IMR-90 (cell line): ENCODE data around the gene KRTAP6-2. TPM values are rescaled to one million over a fixed set of nuclear protein-coding genes. Genes with fewer than 3 reads are reported as not detected.

ENCODE experiments used
- ATAC-seq: fragments of 200-7000 bp; cut with Tn5 transposase; 2 replicates; pipeline ENCODE4 v1.9.1; 2020; ENCODE audit warnings: low read depth, mild to moderate bottlenecking, moderate library complexity
- BruUV-seq: library from RNA; stranded (reverse); fragments of 400-500 nt; replicated peaks from 2 replicates; lab custom pipeline; 2021; lab: Mats Ljungman, UMichigan
- CTCF ChIA-PET: fragments of 300-600 bp; formaldehyde crosslinking; extraction: SDS; loops from one replicate; lab custom pipeline; 2021; ENCODE audit warnings: antibody characterized with exemption; lab: Yijun Ruan, JAX
- POLR2A ChIA-PET: fragments of 300-600 bp; sonication (Branson Sonifier 250); formaldehyde crosslinking; loops from one replicate; lab custom pipeline; 2022; ENCODE audit warnings: antibody characterized with exemption; ENCODE audit not compliant: unreplicated experiment; lab: Charles Lee
- DNase-seq: peaks from one replicate; pipeline ENCODE4 v3.0.0; 2013
- H2AFZ ChIP-seq: replicated peaks from 2 replicates; pipeline ENCODE3; 2013; ENCODE audit warnings: low read length, mild to moderate bottlenecking; ENCODE audit not compliant: poor library complexity
- H2AK5ac ChIP-seq: 2 replicates; pipeline ENCODE4 v1.6.1; 2013; ENCODE audit warnings: low read depth, low read length, inconsistent platforms
- H2AK9ac ChIP-seq: replicated peaks from 2 replicates; pipeline ENCODE3; 2013; ENCODE audit warnings: mild to moderate bottlenecking, low read depth, low read length, moderate library complexity; ENCODE audit not compliant: poor library complexity
- H2BK120ac ChIP-seq: 2 replicates; pipeline ENCODE4 v1.6.1; 2013; ENCODE audit warnings: low read depth, low read length, inconsistent platforms
- H2BK15ac ChIP-seq: 3 replicates; pipeline ENCODE4 v1.6.1; 2013; ENCODE audit warnings: low read depth, low read length, inconsistent platforms
- H2BK20ac ChIP-seq: 2 replicates; pipeline ENCODE4 v1.6.1; 2013; ENCODE audit warnings: low read depth, mild to moderate bottlenecking, inconsistent platforms, low read length, moderate library complexity
- H2BK5ac ChIP-seq: 2 replicates; pipeline ENCODE4 v1.6.1; 2013; ENCODE audit warnings: mild to moderate bottlenecking, low read depth, low read length, inconsistent platforms; ENCODE audit not compliant: poor library complexity, severe bottlenecking
- H3K14ac ChIP-seq: replicated peaks from 2 replicates; pipeline ENCODE4 v1.6.1; 2013; ENCODE audit warnings: low read depth, low read length, inconsistent platforms
- H3K18ac ChIP-seq: 2 replicates; pipeline ENCODE4 v1.6.1; 2013; ENCODE audit warnings: low read depth, low read length, control low read depth
- H3K23ac ChIP-seq: 2 replicates; pipeline ENCODE4 v1.6.1; 2013; ENCODE audit warnings: low read depth, low read length, inconsistent platforms
- H3K27ac ChIP-seq: 2 replicates; pipeline ENCODE4 v1.5.1; 2013; ENCODE audit warnings: mild to moderate bottlenecking, control low read depth, low read length; ENCODE audit not compliant: insufficient read depth
- H3K27me3 ChIP-seq: 2 replicates; pipeline ENCODE4 v1.6.1; 2013; ENCODE audit warnings: low read length; ENCODE audit not compliant: control insufficient read depth, insufficient read depth
- H3K36me3 ChIP-seq: 2 replicates; pipeline ENCODE4 v1.6.1; 2013; ENCODE audit warnings: low read length, mixed read lengths; ENCODE audit not compliant: control insufficient read depth, insufficient read depth
- H3K4ac ChIP-seq: 2 replicates; pipeline ENCODE4 v1.6.1; 2013; ENCODE audit warnings: low read depth, low read length, inconsistent platforms
- H3K4me1 ChIP-seq: 2 replicates; pipeline ENCODE4 v1.6.1; 2013; ENCODE audit warnings: low read length, mixed read lengths; ENCODE audit not compliant: control insufficient read depth, insufficient read depth
- H3K4me2 ChIP-seq: 2 replicates; pipeline ENCODE4 v1.6.1; 2013; ENCODE audit warnings: low read depth, mild to moderate bottlenecking, control low read depth, low read length, moderate library complexity
- H3K4me3 ChIP-seq: 2 replicates; pipeline ENCODE4 v1.5.1; 2013; ENCODE audit warnings: low read depth, mild to moderate bottlenecking, control low read depth, low read length, moderate library complexity; ENCODE audit not compliant: insufficient read depth
- H3K56ac ChIP-seq: 2 replicates; pipeline ENCODE4 v1.6.1; 2013; ENCODE audit warnings: low read length, inconsistent platforms; ENCODE audit not compliant: insufficient read depth; ENCODE audit errors: extremely low read depth
- H3K79me1 ChIP-seq, 2 experiments: 2 replicates each; pipeline ENCODE4 v1.6.1; 2013; ENCODE audit warnings: low read length in 2 of 2, inconsistent platforms in 1 of 2, low read depth in 1 of 2
- H3K9ac ChIP-seq: 2 replicates; pipeline ENCODE4 v1.6.1; 2013; ENCODE audit warnings: low read depth, low read length, control low read depth
- H3K9me1 ChIP-seq: 2 replicates; pipeline ENCODE4 v1.6.1; 2013; ENCODE audit warnings: low read length, inconsistent platforms; ENCODE audit not compliant: insufficient read depth
- H3K9me3 ChIP-seq: 2 replicates; pipeline ENCODE4 v1.6.1; 2013; ENCODE audit warnings: low read length; ENCODE audit not compliant: control insufficient read depth, insufficient read depth
- H4K20me1 ChIP-seq: 2 replicates; pipeline ENCODE4 v1.6.1; 2013; ENCODE audit warnings: low read length, inconsistent platforms; ENCODE audit not compliant: insufficient read depth
- H4K5ac ChIP-seq: 2 replicates; pipeline ENCODE4 v1.6.1; 2013; ENCODE audit warnings: mild to moderate bottlenecking, low read depth, low read length, control low read depth
- H4K8ac ChIP-seq, 2 experiments: 2 replicates each; pipeline ENCODE4 v1.6.1; 2013; ENCODE audit warnings: low read depth in 2 of 2, low read length in 2 of 2, control low read depth in 1 of 2, inconsistent platforms in 1 of 2
- H4K91ac ChIP-seq: 2 replicates; pipeline ENCODE4 v1.6.1; 2013; ENCODE audit warnings: low read depth, low read length, inconsistent platforms; ENCODE audit not compliant: insufficient read depth
- FOS ChIP-seq: fragments of 150-350 bp; IDR thresholded peaks from 2 replicates; pipeline ENCODE4 v1.6.1; 2016; ENCODE audit warnings: low read depth, low read length
- MAFK ChIP-seq: IDR thresholded peaks from 2 replicates; pipeline ENCODE4 v1.6.1; 2012; ENCODE audit warnings: low read depth, low read length, improper control_type of control experiment
- NFE2L2 ChIP-seq: fragments of 150-350 bp; IDR thresholded peaks from 2 replicates; pipeline ENCODE4 v1.6.1; 2016; ENCODE audit warnings: low read depth, mild to moderate bottlenecking, low read length
- SMC3 ChIP-seq: fragments of 150-350 bp; IDR thresholded peaks from 2 replicates; pipeline ENCODE4 v1.6.1; 2016; ENCODE audit warnings: low read depth, mild to moderate bottlenecking, antibody characterized with exemption, low read length, moderate library complexity
- WGBS, 2 experiments: methylation state at CpG; one replicate each; pipeline versions ENCODE4 v1.1.5 to v1.1.7; 2013; ENCODE audit warnings: missing lambda C conversion rate in 2 of 2; ENCODE audit not compliant: insufficient read length in 1 of 2; ENCODE audit errors: extremely low coverage in 2 of 2; 5-methylcytosine and 5-hydroxymethylcytosine counted together
- dilution Hi-C: fragments of 300-500 bp; cut with HindIII; formaldehyde crosslinking; loops from one replicate; pipeline ENCODE4 v1.14.3; 2018; ENCODE audit warnings: low sequenced_read_pairs; ENCODE audit not compliant: unreplicated experiment
- in situ Hi-C: fragments of 300-500 bp; cut with MboI; formaldehyde crosslinking; loops from 3 replicates; pipeline ENCODE4 v1.14.3; 2019; ENCODE audit warnings: low sequenced_read_pairs, inconsistent platforms, mixed read lengths
- intact Hi-C: fragments of 100-400 bp; cut with micrococcal nuclease; formaldehyde crosslinking; loops from 2 replicates; pipeline ENCODE4 v1.10.0; 2022
- polyA plus RNA-seq, 3 experiments: library from polyadenylated mRNA; depleted of rRNA; stranded (reverse); fragments of >200 nt; gene quantifications; 2 replicates each; pipeline ENCODE4 v1.2.3, GENCODE V29; 2012; ENCODE audit warnings: low replicate concordance in 1 of 3
- total RNA-seq: library from RNA; depleted of rRNA; stranded (reverse); fragments of >200 nt; gene quantifications from 2 replicates; pipeline ENCODE4 v1.2.3, GENCODE V29; 2012

KRTAP6-2 gene
- total and polyA plus RNA-seq, 2 of the 4 experiments (the other 2 are of a cell fraction), result not detected

DNA sequence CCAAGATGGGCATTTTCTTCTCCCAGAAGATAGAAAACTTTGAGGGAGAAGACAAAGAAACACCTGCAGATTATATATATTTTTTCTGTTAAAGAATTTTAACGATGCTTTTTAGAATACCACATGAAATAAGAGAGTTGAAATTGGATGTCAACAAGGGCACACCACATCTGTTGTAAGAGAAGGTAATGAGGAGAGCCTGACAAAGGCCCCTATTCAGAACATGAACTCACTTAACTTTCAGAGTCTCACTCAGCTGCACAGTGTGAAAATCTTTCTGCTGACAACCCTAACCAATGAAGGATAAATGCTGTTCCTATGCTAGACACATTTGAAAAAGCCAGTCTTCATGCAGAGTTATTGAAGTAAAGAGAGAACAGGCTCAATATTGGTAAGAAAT, 15.8 kb downstream of the KRTAP6-2 start:
- intact Hi-C loops, result no loop called here
- Histone ChIP-seq H3K18ac (no peak overlapping the region), H3K27ac (no peak overlapping the region), H2BK15ac (no peak overlapping the region), H2BK20ac (no peak overlapping the region), H4K91ac (no peak overlapping the region), H3K9ac (no peak overlapping the region), H4K20me1 (no peaks in the 10 kb centered on the region), H3K4me1 (no peaks in the 10 kb centered on the region), H4K8ac (no peak overlapping the region), H2BK120ac (no peak overlapping the region), H3K9me3 (peaks cover 6% of the 10 kb centered on the region), H3K4me3 (no peak overlapping the region), H3K56ac (no peak overlapping the region), H2AFZ (no peak overlapping the region), H2AK5ac (no peak overlapping the region), H3K23ac (no peak overlapping the region), H3K4me2 (no peak overlapping the region), H2BK5ac (no peak overlapping the region), H3K14ac (no peak overlapping the region), H3K4ac (no peak overlapping the region), H2AK9ac (no peak overlapping the region), H4K5ac (no peak overlapping the region), H3K79me1 (no peaks in the 10 kb centered on the region), H3K27me3 (no peaks in the 10 kb centered on the region), H3K9me1 (no peaks in the 10 kb centered on the region), H3K36me3 (no peaks in the 10 kb centered on the region)
- ATAC-seq (no peak), DNase-seq (no peak)
- in situ Hi-C loops, result no loop called here
- no CpG with 5 or more reads among the region's 1 CpG for whole genome bisulfite sequencing, 2 experiments
- CTCF ChIA-PET, result no interaction called here
- POLR2A ChIA-PET, result no interaction called here
- dilution Hi-C loops, result no loop called here
- TF ChIP-seq MAFK (no peak), SMC3 (no peak), FOS (no peak), NFE2L2 (no peak)
- BruUV-seq, result no TSS peak
